Activated CD4-positive, alpha-beta T cell treated with anti-CD3 and anti-CD28 coated beads, Interleukin-2, Interleukin-6, amounts not matched to agents 100 ng/mL and 50 ng/mL, durations not matched to agents 16 hours and 8 hours (primary cell): ENCODE results near the gene SHKBP1.

Source experiments
- DNase-seq: peaks from one replicate; pipeline ENCODE4 v3.0.0-alpha.2; 2020

SHKBP1 gene

GRCh38 chr19:40601134-40601974 is 24.7 kb downstream of the SHKBP1 start, which contains the start of gene LTBP4:
Gene LTBP4 (plus strand): TSS chr19:40601369. CDS start chr19:40601388, 19 bp downstream.
- DNase-seq: peak; percentile 41

GRCh38 chr19:40603071-40603388 is 26.4 kb downstream of the SHKBP1 start:
- DNase-seq: no peak

- DNase-seq: peak; percentile 98
These were observed 26.9 kb downstream of the SHKBP1 start for GRCh38 chr19:40603389-40604170.

GRCh38 chr19:40604171-40604646 is 27.5 kb downstream of the SHKBP1 start:
- DNase-seq: no peak

- no peak for DNase-seq
These were observed 28.1 kb downstream of the SHKBP1 start for GRCh38 chr19:40604647-40605215.

- DNase-seq: peak; percentile 91
These were observed 28.7 kb downstream of the SHKBP1 start for GRCh38 chr19:40605216-40605971.

- DNase-seq: no peak
These were observed 30.9 kb downstream of the SHKBP1 start for GRCh38 chr19:40607311-40608239.

- DNase-seq: no peak
These were observed 31.6 kb downstream of the SHKBP1 start for GRCh38 chr19:40608240-40608621.

GRCh38 chr19:40608957-40609356 is 32.3 kb downstream of the SHKBP1 start:
- no peak for DNase-seq

- DNase-seq: peak; percentile 97
These were observed 33.1 kb downstream of the SHKBP1 start for GRCh38 chr19:40609561-40610395.

- peak; percentile 79 for DNase-seq
These were observed 33.9 kb downstream of the SHKBP1 start for GRCh38 chr19:40610396-40611064.

GRCh38 chr19:40611096-40611495 is 34.4 kb downstream of the SHKBP1 start:
- DNase-seq: peak; percentile 48

GRCh38 chr19:40611900-40612698 is 35.4 kb downstream of the SHKBP1 start:
- no peak for DNase-seq

- peak; percentile 85 for DNase-seq
These were observed 36.4 kb downstream of the SHKBP1 start for GRCh38 chr19:40612831-40613689.

GRCh38 chr19:40613690-40614621 is 37.3 kb downstream of the SHKBP1 start:
- DNase-seq: peak; percentile 88

- peak; percentile 88 for DNase-seq
These were observed 38.1 kb downstream of the SHKBP1 start for GRCh38 chr19:40614622-40615411.
